Hematopoietic multipotent progenitor cell treated with erythropoietin and hydrocortisone succinate and interleukin-3 and kit ligand, for 6 days (in vitro differentiated cells): Measurements from ENCODE around the gene ADGRB3.
"Not testable (repeated sequence)": the region's sequence is repeated elsewhere in the genome, so short reads cannot be mapped to it uniquely, and the experiment has no call there.

Source experiments
- DNase-seq: peaks from one replicate; pipeline ENCODE4 v3.0.0-alpha.2; 2015

Gene ADGRB3

GRCh38 chr6:68650142-68650541, 15.1 kb downstream of the ADGRB3 start:
- no peak for DNase-seq

- no peak for DNase-seq
Observed at GRCh38 chr6:68651011-68651985, 16.2 kb downstream of the ADGRB3 start.

GRCh38 chr6:68652117-68652536, 17.0 kb downstream of the ADGRB3 start:
- no peak for DNase-seq

- peak; percentile 27 for DNase-seq
Observed at GRCh38 chr6:68653074-68653705, 18.1 kb downstream of the ADGRB3 start.

GRCh38 chr6:68653706-68654089, 18.6 kb downstream of the ADGRB3 start:
- no peak for DNase-seq

GRCh38 chr6:68654134-68654533, 19.1 kb downstream of the ADGRB3 start:
- no peak for DNase-seq

GRCh38 chr6:68655028-68655427, 19.9 kb downstream of the ADGRB3 start:
- no peak for DNase-seq

GRCh38 chr6:68657374-68658139, 22.5 kb downstream of the ADGRB3 start:
- DNase-seq, result no peak

GRCh38 chr6:68658338-68658737, 23.3 kb downstream of the ADGRB3 start:
- DNase-seq, result no peak

GRCh38 chr6:68673255-68673654, 38.2 kb downstream of the ADGRB3 start:
- DNase-seq, result no peak

- no peak for DNase-seq
Observed at GRCh38 chr6:68675548-68675947, 40.5 kb downstream of the ADGRB3 start.

GRCh38 chr6:68676094-68676493, 41.0 kb downstream of the ADGRB3 start:
- not testable (repeated sequence) for DNase-seq

- no peak for DNase-seq
Observed at GRCh38 chr6:68677058-68677457, 42.0 kb downstream of the ADGRB3 start.

GRCh38 chr6:68679399-68679798, 44.3 kb downstream of the ADGRB3 start:
- no peak for DNase-seq

GRCh38 chr6:68680264-68680663, 45.2 kb downstream of the ADGRB3 start:
- DNase-seq, result no peak

GRCh38 chr6:68689910-68690309, 54.8 kb downstream of the ADGRB3 start:
- no peak for DNase-seq

- no peak for DNase-seq
Observed at GRCh38 chr6:68691120-68691519, 56.0 kb downstream of the ADGRB3 start.

- DNase-seq, result no peak
Observed at GRCh38 chr6:68693271-68693670, 58.2 kb downstream of the ADGRB3 start.

- DNase-seq, result no peak
Observed at GRCh38 chr6:68695403-68695802, 60.3 kb downstream of the ADGRB3 start.

- DNase-seq, result no peak
Observed at GRCh38 chr6:68695838-68696237, 60.8 kb downstream of the ADGRB3 start.

GRCh38 chr6:68697394-68697793, 62.3 kb downstream of the ADGRB3 start:
- DNase-seq, result no peak

GRCh38 chr6:68701159-68701558, 66.1 kb downstream of the ADGRB3 start:
- no peak for DNase-seq

- DNase-seq, result no peak
Observed at GRCh38 chr6:68704485-68704884, 69.4 kb downstream of the ADGRB3 start.
